T-helper 1 cell treated with Interleukin-12 subunit alpha and Interleukin-12 subunit beta and Interleukin-4 antibody, amounts not matched to agents 30 ng/mL and 1 ng/mL, for 36 hours (primary cell): ENCODE measurements around the gene AFAP1L2. TPM values are rescaled to one million over a fixed set of nuclear protein-coding genes. Genes with fewer than 3 reads are reported as not detected.
"Not testable (repeated sequence)": the region's sequence is repeated elsewhere in the genome, so short reads cannot be mapped to it uniquely, and the experiment has no call there.

Source experiments
- intact Hi-C: fragments of 100-400 bp; cut with micrococcal nuclease; formaldehyde crosslinking; loops from one replicate; pipeline ENCODE4 v1.15.1; 2024
- total RNA-seq: library from RNA; stranded (reverse); gene quantifications from 2 replicates; pipeline ENCODE4 v1.2.3, GENCODE V29; 2022

Gene AFAP1L2
- total RNA-seq, 1 donor from 2014 or later = 3.4 TPM

GRCh38 chr10:114363745-114364454, 40.4 kb downstream of the AFAP1L2 start:
- intact Hi-C loops = no loop called here

GRCh38 chr10:114362826-114363355, 41.4 kb downstream of the AFAP1L2 start:
- intact Hi-C loops = no loop called here

DNA sequence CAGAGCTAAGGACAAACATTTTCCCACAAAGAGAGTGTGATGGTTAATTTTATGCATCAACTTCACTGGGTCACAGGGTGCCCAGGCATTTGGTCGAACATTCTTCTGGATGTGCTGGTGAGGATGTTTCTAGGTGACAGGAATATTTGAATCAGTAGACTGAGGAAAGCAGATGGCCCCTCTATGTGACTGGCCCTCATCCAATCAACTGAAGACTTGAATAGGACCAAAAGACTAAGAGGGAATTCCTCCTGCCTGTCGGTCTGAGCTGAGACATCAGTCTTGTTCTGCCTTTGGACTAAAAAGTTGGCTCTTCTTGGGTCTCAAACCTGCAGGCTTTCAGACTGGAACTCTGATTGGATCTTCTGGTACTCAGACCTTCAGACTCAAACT, 44.4 kb downstream of the AFAP1L2 start:
- intact Hi-C loops = no loop called here

DNA sequence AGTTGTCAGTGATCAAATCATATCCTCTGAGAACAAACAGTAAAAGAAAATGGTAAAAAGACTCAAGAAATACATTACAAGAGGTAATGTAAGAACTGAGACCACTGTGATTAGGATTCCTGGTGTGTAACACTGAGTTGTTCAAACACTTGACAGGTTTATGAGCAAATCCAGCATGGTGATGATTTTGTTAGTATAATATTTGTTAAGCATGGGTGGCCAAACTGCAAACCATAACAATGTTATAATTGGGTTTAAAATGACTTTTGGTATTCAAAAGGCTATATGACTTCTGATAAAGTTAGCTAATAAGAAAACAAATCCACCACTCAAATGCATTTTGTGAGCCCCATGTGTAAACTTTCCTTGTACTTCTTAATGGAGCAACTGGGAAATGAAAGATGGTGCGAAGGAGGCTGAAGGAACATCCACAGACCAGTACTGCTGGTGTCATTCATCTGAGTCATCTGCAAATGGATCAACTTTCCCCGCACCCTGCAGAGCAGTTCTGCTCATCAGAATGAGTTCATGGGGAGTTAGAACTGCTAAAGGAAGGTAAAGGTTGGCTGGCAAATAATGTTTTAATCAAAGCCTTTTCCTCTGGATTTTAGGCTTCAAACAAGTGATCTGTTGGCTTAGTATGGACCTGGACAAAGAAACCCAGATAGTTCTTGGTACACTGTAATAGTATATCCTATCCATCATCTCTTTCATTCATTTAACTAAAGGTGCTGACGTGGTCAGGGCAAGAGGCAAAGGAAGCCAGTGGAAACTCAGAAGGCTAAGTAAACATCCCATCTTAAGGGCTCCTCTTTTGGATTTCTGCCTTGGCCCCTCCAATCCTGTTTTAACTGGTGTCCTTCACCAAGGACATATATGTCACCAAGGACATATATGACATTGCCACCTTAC, 45.0 kb downstream of the AFAP1L2 start:
- intact Hi-C loops = no loop called here

DNA sequence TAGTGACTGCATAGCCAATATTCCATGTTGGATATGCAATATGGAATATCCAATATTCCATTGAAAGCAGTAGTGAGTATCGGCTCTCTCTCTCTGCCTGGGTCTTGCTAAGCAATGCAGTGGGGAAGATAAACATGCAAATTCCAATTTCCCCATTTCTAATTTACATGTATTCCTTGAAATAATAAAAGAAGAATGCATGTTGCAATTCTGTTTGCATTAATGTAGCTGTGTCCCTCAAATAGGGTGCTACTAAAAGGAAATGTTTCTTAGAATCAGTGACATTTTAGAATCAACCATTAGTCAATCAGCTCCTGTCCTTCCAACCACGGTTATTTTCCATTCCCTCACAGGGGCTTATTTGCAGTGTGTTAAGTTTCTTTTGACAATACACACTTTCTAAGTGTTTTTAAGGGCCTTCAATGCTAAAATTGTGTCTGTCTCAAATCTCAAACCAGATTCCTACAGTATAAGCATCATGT, 46.7 kb downstream of the AFAP1L2 start:
- intact Hi-C loops = no loop called here

- intact Hi-C loops = no loop called here
Measured at GRCh38 chr10:114356751-114357514, 47.4 kb downstream of the AFAP1L2 start.

- intact Hi-C loops = no loop called here
Measured at GRCh38 chr10:114356126-114356525, 48.2 kb downstream of the AFAP1L2 start.

DNA sequence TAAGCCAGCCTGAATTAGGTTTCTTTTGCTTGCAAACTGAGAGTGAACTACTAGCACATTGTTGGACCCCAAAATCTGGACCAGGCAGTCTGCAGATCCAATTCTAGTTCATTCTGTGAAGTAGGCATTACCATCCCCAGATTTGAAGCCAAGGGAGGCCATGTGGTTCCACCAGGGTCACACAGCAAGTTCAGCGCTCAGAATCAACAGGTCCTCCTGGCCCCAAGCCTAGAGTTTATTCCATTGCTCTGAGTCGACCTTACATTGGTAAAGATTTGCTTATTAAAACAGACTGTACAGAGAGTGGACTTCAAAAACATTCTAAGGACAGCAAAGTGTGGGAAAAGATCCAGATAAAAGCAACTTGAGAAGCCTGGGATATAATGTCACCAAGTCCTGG, 50.9 kb downstream of the AFAP1L2 start:
- intact Hi-C loops = no loop called here

- intact Hi-C loops = no loop called here
Measured at GRCh38 chr10:114352653-114353298, 51.5 kb downstream of the AFAP1L2 start.

GRCh38 chr10:114350751-114351150, 53.6 kb downstream of the AFAP1L2 start:
- intact Hi-C loops = no loop called here

GRCh38 chr10:114349522-114350215, 54.6 kb downstream of the AFAP1L2 start:
- intact Hi-C loops = no loop called here

DNA sequence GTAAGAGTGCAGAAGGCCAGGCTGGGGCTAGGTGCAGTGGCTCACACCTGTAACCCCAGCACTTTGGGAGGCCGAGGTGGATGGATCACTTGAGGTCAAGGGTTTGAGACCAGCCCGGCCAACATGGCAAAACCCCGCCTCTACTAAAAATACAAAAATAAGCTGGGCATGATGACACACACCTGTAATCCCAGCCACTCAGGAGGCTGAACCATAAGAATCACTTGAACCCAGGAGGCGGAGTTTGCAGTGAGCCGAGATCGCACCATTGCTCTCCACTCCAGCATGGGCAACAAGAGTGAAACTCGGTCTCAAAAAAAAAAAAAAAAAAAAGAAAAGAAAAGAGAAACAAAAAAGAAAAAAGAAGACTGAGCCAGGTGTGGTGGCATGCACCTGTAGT, 55.2 kb downstream of the AFAP1L2 start:
- intact Hi-C loops = not testable (repeated sequence)

GRCh38 chr10:114347791-114348190, 56.5 kb downstream of the AFAP1L2 start:
- intact Hi-C loops = no loop called here

- intact Hi-C loops = no loop called here
Measured at GRCh38 chr10:114347241-114347640, 57.1 kb downstream of the AFAP1L2 start.

- intact Hi-C loops = no loop called here
Measured at GRCh38 chr10:114346176-114347031, 57.9 kb downstream of the AFAP1L2 start.

- intact Hi-C loops = no loop called here
Measured at GRCh38 chr10:114345701-114346100, 58.6 kb downstream of the AFAP1L2 start.

DNA sequence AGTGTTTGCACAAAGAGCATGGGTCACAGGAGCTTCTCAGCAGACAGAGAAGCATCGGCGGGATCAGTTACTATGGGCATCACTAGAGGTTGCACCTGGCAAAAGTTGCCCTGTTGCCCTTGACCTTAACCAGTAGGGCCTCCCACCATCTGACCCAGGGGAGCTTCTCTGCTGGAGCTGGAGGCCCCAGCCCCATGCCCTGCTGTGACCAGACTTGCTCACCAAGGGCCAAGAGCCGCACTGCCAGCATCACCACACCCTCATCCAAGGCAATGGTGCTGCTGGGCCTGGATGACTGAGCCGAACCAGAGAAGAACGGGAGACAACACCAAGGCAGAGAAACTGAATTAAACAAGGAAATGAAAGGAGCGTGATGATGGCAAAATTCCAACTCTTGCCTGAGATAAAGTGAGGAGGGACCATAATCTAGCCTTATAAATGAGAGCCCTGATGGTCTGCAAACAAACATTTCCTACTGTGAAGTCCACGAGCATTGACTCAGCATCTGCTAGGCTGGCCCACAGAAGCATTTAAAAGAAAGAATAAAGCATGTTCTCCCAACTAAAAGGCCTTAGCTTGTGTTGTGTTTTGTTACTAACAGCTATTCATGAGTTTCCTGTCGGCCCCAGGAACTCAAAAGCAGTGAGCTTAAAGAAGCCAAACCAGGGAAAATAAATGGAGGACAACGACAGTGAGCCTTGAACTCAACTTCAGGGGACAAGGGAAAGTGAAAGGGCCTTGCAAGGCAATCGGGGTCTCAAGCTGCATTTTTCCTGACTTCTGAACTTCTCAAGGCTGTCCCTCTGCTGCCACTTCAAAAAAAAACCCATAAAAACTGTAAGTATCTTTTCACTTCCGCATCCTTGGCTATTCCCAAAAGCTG, 60.4 kb downstream of the AFAP1L2 start:
- intact Hi-C loops = no loop called here

DNA sequence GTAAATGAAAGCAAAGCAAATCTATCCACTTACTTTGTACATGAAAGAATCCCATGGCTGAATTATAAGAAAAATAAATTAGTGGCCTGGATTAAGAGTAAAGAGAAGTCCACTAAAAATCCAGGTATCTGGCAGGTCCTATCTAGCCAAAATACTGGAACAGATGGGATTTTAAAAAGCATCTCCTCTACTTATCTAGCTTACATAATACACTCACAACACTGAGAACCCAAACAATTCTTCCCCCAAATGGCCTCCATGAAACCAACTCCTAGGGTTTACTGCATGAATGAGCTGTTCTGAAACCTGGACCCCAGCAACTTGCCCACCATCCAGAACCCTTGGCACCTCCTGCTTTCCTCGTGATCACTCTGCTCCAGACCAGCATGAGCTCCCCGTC, 61.3 kb downstream of the AFAP1L2 start:
- intact Hi-C loops = no loop called here
